GM12874 (cell line): ENCODE data around the gene KAT6B.

ENCODE experiments used
- CTCF ChIP-seq: IDR thresholded peaks from 2 replicates; pipeline ENCODE4 v1.5.1; 2011; ENCODE audit warnings: low read depth, mild to moderate bottlenecking, control low read depth, low read length, moderate library complexity; ENCODE audit not compliant: insufficient read depth

Gene KAT6B

GRCh38 chr10:74896788-74897527, 70.6 kb downstream of the KAT6B start:
- no peak for TF ChIP-seq CTCF

- TF ChIP-seq CTCF, result no peak
These were observed 72.0 kb downstream of the KAT6B start for GRCh38 chr10:74898201-74898976.

GRCh38 chr10:74900297-74900696, 73.9 kb downstream of the KAT6B start:
- no peak for TF ChIP-seq CTCF

- TF ChIP-seq CTCF, result no peak
These were observed 74.9 kb downstream of the KAT6B start for GRCh38 chr10:74901301-74901700.

- no peak for TF ChIP-seq CTCF
These were observed 75.6 kb downstream of the KAT6B start for GRCh38 chr10:74901867-74902450.

DNA sequence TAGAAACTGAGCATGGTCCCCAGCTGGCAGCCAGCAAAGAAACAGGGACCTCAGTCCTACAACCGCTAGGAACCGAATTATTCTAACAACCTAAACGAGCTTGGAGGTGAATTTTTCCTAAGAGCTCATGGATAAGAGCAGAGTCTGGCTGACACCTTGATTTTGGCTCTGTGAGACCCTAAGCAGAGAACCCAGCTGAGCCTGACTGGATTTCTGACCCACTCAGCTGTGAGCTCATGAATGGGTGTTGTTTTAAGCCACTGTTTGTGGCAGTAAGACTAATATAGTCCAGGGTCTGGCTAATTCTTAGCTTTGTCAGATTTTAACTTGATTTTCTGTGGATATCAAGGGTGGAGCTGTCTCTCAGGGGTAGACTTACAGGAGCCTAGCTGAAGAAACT, 77.1 kb downstream of the KAT6B start:
- no peak for TF ChIP-seq CTCF

GRCh38 chr10:74906611-74907198, 80.3 kb downstream of the KAT6B start:
- TF ChIP-seq CTCF, result no peak
